ENCODE data around the gene SYT5. TPM values are rescaled to one million over a fixed set of nuclear protein-coding genes. Genes with fewer than 3 reads are reported as not detected.
"Not testable (repeated sequence)": the region's sequence is repeated elsewhere in the genome, so short reads cannot be mapped to it uniquely, and the experiment has no call there.

SYT5 gene
- total RNA-seq, 1 donor from 2014 or later, result 0.17 TPM

DNA sequence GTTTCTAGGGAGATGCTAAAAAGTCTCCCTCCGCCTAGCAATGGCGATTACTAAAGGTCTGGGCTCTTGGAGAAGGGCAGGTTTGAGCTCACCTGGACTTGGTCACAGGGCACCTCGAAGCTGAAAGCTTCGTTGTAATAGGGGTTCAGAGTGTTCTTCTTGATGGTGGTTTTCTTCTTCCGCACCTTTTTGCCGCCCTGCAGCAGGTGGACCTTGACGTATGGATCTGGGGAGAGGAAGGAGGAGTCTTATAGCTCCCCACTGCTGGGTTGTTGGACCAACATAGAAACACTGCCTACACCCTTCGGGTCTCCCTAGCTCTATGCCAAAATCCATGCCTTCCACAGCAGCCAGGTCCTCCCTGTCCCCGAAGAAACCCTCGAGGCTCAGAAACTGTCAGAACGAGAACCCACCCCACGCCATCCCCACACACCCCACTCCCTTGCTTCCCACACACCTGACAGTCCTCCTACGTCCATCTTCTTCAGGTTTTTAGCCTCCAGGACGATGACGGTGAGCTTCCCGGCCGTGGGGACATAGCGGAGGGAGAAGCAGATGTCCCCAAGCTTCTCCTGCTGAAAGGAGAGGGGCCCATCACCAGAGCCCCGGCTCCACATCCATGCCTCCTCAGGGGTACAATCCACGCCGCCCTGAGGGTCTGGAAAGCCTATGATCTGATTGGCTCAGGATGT is 5.5 kb downstream of the SYT5 start:
- Histone ChIP-seq H3K4me3 (ENCODE audit: low read depth, low read length) (no peak overlapping the region), H3K27me3 (ENCODE audit: control insufficient read depth, insufficient read depth, low read length) (peaks cover 27% of the 10 kb centered on the region), H3K36me3 (ENCODE audit: control insufficient read depth, insufficient read depth, low read length) (no peaks in the 10 kb centered on the region)
- TF ChIP-seq, protein P1, sequence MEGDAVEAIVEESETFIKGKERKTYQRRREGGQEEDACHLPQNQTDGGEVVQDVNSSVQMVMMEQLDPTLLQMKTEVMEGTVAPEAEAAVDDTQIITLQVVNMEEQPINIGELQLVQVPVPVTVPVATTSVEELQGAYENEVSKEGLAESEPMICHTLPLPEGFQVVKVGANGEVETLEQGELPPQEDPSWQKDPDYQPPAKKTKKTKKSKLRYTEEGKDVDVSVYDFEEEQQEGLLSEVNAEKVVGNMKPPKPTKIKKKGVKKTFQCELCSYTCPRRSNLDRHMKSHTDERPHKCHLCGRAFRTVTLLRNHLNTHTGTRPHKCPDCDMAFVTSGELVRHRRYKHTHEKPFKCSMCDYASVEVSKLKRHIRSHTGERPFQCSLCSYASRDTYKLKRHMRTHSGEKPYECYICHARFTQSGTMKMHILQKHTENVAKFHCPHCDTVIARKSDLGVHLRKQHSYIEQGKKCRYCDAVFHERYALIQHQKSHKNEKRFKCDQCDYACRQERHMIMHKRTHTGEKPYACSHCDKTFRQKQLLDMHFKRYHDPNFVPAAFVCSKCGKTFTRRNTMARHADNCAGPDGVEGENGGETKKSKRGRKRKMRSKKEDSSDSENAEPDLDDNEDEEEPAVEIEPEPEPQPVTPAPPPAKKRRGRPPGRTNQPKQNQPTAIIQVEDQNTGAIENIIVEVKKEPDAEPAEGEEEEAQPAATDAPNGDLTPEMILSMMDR (IDR thresholded peaks at IDR 0.05; ENCODE audit: insufficient read depth, low read length, poor library complexity, severe bottlenecking), result no peak
- DNase-seq (ENCODE audit: low read depth), result no peak

DNA sequence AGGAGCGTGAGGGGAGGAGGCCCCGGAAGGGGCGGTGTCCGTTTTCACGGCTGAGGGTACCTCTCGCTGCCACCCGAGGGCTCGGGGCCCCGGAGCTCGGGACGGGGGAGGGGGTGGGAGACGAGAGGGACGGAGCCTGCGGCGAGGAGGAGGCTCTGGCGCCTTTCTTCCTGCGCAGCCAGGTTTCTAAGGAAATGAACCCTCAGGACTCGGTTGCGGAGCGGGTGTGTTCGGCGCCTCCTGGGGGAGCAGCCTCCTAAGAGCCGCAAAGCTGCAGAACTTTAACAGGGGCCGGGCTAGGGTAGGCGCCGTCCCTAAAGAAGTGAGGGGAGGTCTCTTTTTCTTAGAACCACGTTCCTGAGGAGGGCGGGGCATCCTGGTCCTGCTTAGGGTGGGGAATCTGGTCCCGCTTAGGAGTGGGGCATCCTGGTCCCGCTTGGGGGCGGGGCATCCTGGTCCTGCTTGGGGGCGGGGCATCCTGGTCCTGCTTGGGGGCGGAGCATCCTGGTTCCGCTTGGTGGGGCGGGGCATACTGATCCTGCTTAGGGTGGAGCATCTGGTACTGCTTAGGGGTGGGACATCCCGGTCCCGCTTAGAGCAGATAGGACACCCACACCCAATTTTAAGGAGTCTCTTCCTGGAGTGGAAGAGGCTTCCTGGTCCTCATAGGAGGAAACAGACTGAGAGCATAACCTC is 6.2 kb downstream of the SYT5 start:
- TF ChIP-seq, protein P1 (IDR thresholded peaks at IDR 0.05; ENCODE audit: insufficient read depth, low read length, poor library complexity, severe bottlenecking), result peak; percentile 15
- Histone ChIP-seq H3K27me3 (ENCODE audit: control insufficient read depth, insufficient read depth, low read length) (peaks cover 20% of the 10 kb centered on the region), H3K36me3 (ENCODE audit: control insufficient read depth, insufficient read depth, low read length) (no peaks in the 10 kb centered on the region), H3K4me3 (ENCODE audit: low read depth, low read length) (peak overlapping the region; percentile 45)
- DNase-seq (ENCODE audit: low read depth), result no peak

DNA sequence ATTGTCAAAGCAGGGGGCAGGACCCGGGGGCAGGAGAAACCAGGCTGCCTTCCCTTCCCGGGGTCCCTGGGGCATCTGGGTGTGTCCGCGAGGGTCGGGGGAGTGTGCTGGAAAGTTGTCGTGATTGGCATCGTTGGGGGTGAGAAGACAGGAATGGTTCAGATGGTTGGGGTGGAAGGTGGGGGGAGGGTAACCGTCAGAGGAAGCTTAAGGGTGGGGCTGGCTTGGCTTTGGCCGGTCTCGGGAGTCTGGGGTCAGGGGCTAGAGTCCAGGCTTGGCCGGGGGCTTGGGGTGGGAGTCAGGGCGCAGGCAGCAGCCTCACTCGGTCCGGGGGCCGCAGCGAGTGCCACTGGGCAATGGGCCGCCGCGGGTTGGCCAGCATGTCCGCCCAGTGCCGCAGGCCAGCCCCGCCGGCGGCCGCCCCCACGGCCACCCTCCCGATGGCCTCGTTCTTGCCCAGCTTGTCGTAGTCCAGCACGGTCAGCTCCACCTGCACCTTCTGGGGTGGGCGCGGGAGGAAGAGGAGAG is 6.8 kb downstream of the SYT5 start:
- Histone ChIP-seq H3K4me3 (ENCODE audit: low read depth, low read length) (peak overlapping the region; percentile 45), H3K27me3 (ENCODE audit: control insufficient read depth, insufficient read depth, low read length) (peaks cover 20% of the 10 kb centered on the region), H3K36me3 (ENCODE audit: control insufficient read depth, insufficient read depth, low read length) (no peaks in the 10 kb centered on the region)
- DNase-seq (ENCODE audit: low read depth), result no peak
- TF ChIP-seq, protein P1 (IDR thresholded peaks at IDR 0.05; ENCODE audit: insufficient read depth, low read length, poor library complexity, severe bottlenecking), result no peak

DNA sequence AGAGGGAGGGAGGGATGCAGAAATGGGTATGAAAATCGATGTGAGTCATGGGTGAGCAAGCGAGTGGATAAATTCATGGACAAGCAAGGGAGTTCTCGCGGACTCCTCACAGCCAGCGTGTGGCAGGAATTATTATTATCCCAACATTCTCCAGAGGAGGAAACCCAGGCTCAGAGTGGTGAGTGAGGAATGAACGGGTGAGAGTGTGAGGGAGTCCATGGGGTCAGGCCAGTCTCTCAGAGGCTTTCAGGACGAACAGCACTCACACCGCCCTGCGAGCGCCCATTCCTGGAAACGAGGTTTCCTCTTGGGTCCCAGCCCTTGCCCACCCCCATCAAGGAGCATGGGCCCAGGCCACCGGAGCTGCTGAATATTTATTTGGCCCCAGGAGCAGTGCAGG is 7.3 kb downstream of the SYT5 start:
- no peak for DNase-seq (ENCODE audit: low read depth)
- TF ChIP-seq, protein P1 (IDR thresholded peaks at IDR 0.05; ENCODE audit: insufficient read depth, low read length, poor library complexity, severe bottlenecking), result no peak
- Histone ChIP-seq H3K36me3 (ENCODE audit: control insufficient read depth, insufficient read depth, low read length) (no peaks in the 10 kb centered on the region), H3K4me3 (ENCODE audit: low read depth, low read length) (peak overlapping the region; percentile 45), H3K27me3 (ENCODE audit: control insufficient read depth, insufficient read depth, low read length) (peaks cover 16% of the 10 kb centered on the region)

DNA sequence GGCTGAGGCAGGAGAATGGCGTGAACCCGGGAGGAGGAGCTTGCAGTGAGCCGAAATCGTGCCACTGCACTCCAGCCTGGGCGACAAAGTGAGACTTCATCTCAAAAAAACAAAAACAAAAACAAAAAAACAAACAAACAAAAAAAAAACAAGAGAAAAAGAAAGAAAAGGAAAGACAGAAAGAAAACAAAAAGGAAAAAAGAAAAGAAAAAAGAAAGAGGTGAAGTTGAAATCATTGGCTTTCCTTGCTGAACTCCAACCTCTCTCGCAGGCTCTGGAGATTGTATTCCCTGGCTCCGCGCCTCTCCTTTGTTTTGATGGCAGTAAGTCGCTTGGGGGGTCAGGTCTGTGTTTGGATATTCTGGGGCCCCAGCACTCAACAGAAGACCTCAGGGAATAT is 7.8 kb downstream of the SYT5 start:
- H3K4me3 ChIP-seq (ENCODE audit: low read depth, low read length); DNase-seq (ENCODE audit: low read depth); H3K36me3 ChIP-seq (ENCODE audit: control insufficient read depth, insufficient read depth, low read length): not testable (repeated sequence)
- H3K27me3 ChIP-seq (ENCODE audit: control insufficient read depth, insufficient read depth, low read length), result peaks cover 16% of the 10 kb centered on the region

DNA sequence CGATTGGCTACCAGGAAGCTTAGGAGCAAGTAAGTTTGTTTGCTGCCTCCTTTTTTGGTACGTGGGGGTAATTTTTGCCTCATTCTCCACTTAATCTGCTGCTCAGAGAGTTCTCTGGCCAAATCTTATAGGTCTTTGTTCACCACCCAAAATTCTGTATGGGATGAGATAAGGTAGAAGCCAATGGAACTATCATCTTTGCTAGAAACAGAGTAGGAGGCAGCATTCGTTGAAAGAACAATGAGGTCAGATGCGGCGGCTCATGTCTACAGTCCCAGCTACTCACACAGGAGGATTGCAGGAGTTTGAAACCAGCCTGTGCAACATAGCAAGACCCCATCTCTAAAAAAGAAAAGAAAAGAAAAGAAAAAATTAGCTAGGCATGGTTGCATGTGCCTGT is 8.6 kb downstream of the SYT5 start:
- TF ChIP-seq, protein P1 (IDR thresholded peaks at IDR 0.05; ENCODE audit: insufficient read depth, low read length, poor library complexity, severe bottlenecking), result no peak
- H3K27me3 ChIP-seq (ENCODE audit: control insufficient read depth, insufficient read depth, low read length), result peaks cover 13% of the 10 kb centered on the region
- no peaks in the 10 kb centered on the region for H3K36me3 ChIP-seq (ENCODE audit: control insufficient read depth, insufficient read depth, low read length)
- no peak for DNase-seq (ENCODE audit: low read depth)
- H3K4me3 ChIP-seq (ENCODE audit: low read depth, low read length), result no peak overlapping the region
